ENCODE results near the gene MAP7. TPM values are rescaled to one million over a fixed set of nuclear protein-coding genes. Genes with fewer than 3 reads are reported as not detected.

Gene MAP7
- total RNA-seq, 2 experiments from 2014 or later, result not detected

- no peaks in the 10 kb centered on the region for H3K36me3 ChIP-seq (ENCODE audit: insufficient read depth, low read length)
- ChIA-PET POLR2A (interaction anchor here (0.7 kb wide), 1 partner anchor 82 kb away, joined by 3 read pairs; no protein-coding TSS in a partner anchor), CTCF (ENCODE audit: unreplicated experiment) (no interaction called here)
- no peak overlapping the region for H3K4me2 ChIP-seq (ENCODE audit: low read length)
- H3K9me3 ChIP-seq (ENCODE audit: low read length), result no peaks in the 10 kb centered on the region
- BruUV-seq (replicated peaks), result no TSS peak
- no peaks in the 10 kb centered on the region for H3K9me2 ChIP-seq (ENCODE audit: insufficient read depth, low read length)
- H3K4me3 ChIP-seq (ENCODE audit: low read depth, low read length, poor library complexity, severe bottlenecking), result no peak overlapping the region
- intact Hi-C loops (cut with micrococcal nuclease; ENCODE audit: unreplicated experiment), result no loop called here
- H3K79me2 ChIP-seq (ENCODE audit: insufficient read depth, low read depth, low read length), result no peaks in the 10 kb centered on the region
- TF ChIP-seq CTCF (conservative IDR thresholded peaks at IDR 0.05; ENCODE audit: low read length) (no peak), EZH2phosphoT487 (IDR thresholded peaks at IDR 0.05; ENCODE audit: borderline replicate concordance, low read depth, low read length) (no peak)
- no peaks in the 10 kb centered on the region for H3K4me1 ChIP-seq (ENCODE audit: insufficient read depth, low read length, poor library complexity, severe bottlenecking)
- DNase-seq (ENCODE audit: low spot score), result no peak
- no peaks in the 10 kb centered on the region for H4K20me1 ChIP-seq (ENCODE audit: insufficient read depth, low read length)
- no peak overlapping the region for H2AFZ ChIP-seq (ENCODE audit: low read length)
- H3K27ac ChIP-seq (ENCODE audit: low read depth, low read length, poor library complexity, severe bottlenecking), result no peak overlapping the region
These were observed 3.9 kb downstream of the MAP7 start for GRCh38 chr6:136546331-136546730.

GRCh38 chr6:136544326-136544725, 5.9 kb downstream of the MAP7 start:
- intact Hi-C loops (cut with micrococcal nuclease; ENCODE audit: unreplicated experiment), result no loop called here
- no peak overlapping the region for H3K27ac ChIP-seq (ENCODE audit: low read depth, low read length, poor library complexity, severe bottlenecking)
- no peaks in the 10 kb centered on the region for H3K9me2 ChIP-seq (ENCODE audit: insufficient read depth, low read length)
- ChIA-PET POLR2A (interaction anchor here (0.6 to 1.5 kb wide), 3 partner anchors 12 to 19 kb away, joined by 3 to 5 read pairs (median 3); no protein-coding TSS in a partner anchor), CTCF (ENCODE audit: unreplicated experiment) (interaction anchor here (0.6 kb wide), 1 partner anchor 12 kb away, joined by 3 read pairs; no protein-coding TSS in a partner anchor)
- H3K4me1 ChIP-seq (ENCODE audit: insufficient read depth, low read length, poor library complexity, severe bottlenecking), result no peaks in the 10 kb centered on the region
- H3K4me2 ChIP-seq (ENCODE audit: low read length), result no peak overlapping the region
- H3K4me3 ChIP-seq (ENCODE audit: low read depth, low read length, poor library complexity, severe bottlenecking), result no peak overlapping the region
- no peak overlapping the region for H2AFZ ChIP-seq (ENCODE audit: low read length)
- H3K79me2 ChIP-seq (ENCODE audit: insufficient read depth, low read depth, low read length), result no peaks in the 10 kb centered on the region
- TF ChIP-seq EZH2phosphoT487 (IDR thresholded peaks at IDR 0.05; ENCODE audit: borderline replicate concordance, low read depth, low read length) (no peak), CTCF (conservative IDR thresholded peaks at IDR 0.05; ENCODE audit: low read length) (no peak)
- no peaks in the 10 kb centered on the region for H4K20me1 ChIP-seq (ENCODE audit: insufficient read depth, low read length)
- BruUV-seq (replicated peaks), result no TSS peak
- H3K36me3 ChIP-seq (ENCODE audit: insufficient read depth, low read length), result no peaks in the 10 kb centered on the region
- DNase-seq (ENCODE audit: low spot score), result no peak
- no peaks in the 10 kb centered on the region for H3K9me3 ChIP-seq (ENCODE audit: low read length)

GRCh38 chr6:136541395-136541794, 8.8 kb downstream of the MAP7 start:
- Histone ChIP-seq H3K4me1 (ENCODE audit: insufficient read depth, low read length, poor library complexity, severe bottlenecking) (no peaks in the 10 kb centered on the region), H3K4me2 (ENCODE audit: low read length) (no peak overlapping the region), H4K20me1 (ENCODE audit: insufficient read depth, low read length) (no peaks in the 10 kb centered on the region), H3K36me3 (ENCODE audit: insufficient read depth, low read length) (no peaks in the 10 kb centered on the region), H3K4me3 (ENCODE audit: low read depth, low read length, poor library complexity, severe bottlenecking) (no peak overlapping the region), H3K27ac (ENCODE audit: low read depth, low read length, poor library complexity, severe bottlenecking) (no peak overlapping the region), H3K9me3 (ENCODE audit: low read length) (no peaks in the 10 kb centered on the region), H2AFZ (ENCODE audit: low read length) (no peak overlapping the region), H3K9me2 (ENCODE audit: insufficient read depth, low read length) (no peaks in the 10 kb centered on the region), H3K79me2 (ENCODE audit: insufficient read depth, low read depth, low read length) (no peaks in the 10 kb centered on the region)
- TF ChIP-seq EZH2phosphoT487 (IDR thresholded peaks at IDR 0.05; ENCODE audit: borderline replicate concordance, low read depth, low read length) (no peak), CTCF (conservative IDR thresholded peaks at IDR 0.05; ENCODE audit: low read length) (no peak)
- no TSS peak for BruUV-seq (replicated peaks)
- ChIA-PET POLR2A (interaction anchor here (0.7 to 0.8 kb wide), 2 partner anchors 211 to 306 kb away, joined by 3 read pairs; no protein-coding TSS in a partner anchor), CTCF (ENCODE audit: unreplicated experiment) (no interaction called here)
- intact Hi-C loops (cut with micrococcal nuclease; ENCODE audit: unreplicated experiment), result no loop called here
- DNase-seq (ENCODE audit: low spot score), result no peak
